Ishikawa (cell line): ENCODE measurements around the gene PTPRM.

ENCODE experiments used
- EGR1 ChIP-seq: IDR thresholded peaks from 2 replicates; pipeline ENCODE4 v1.6.1; 2012
- FOXM1 ChIP-seq: IDR thresholded peaks from 2 replicates; pipeline ENCODE4 v1.6.1; 2012; ENCODE audit warnings: low read depth, borderline replicate concordance
- TAF1 ChIP-seq: IDR thresholded peaks from 2 replicates; pipeline ENCODE4 v1.6.1; 2012; ENCODE audit warnings: low read depth, mild to moderate bottlenecking
- YY1 ChIP-seq: IDR thresholded peaks from 2 replicates; pipeline ENCODE4 v1.6.1; 2012; ENCODE audit warnings: low read depth

GRCh38 chr18:7600036-7600435 lies 32.9 kb downstream of the PTPRM start:
- TF ChIP-seq FOXM1 (no peak), YY1 (no peak), TAF1 (no peak), EGR1 (no peak)
